ENCODE results near the gene MTERF4. TPM values are rescaled to one million over a fixed set of nuclear protein-coding genes. Genes with fewer than 3 reads are reported as not detected.

The MTERF4 gene
- total RNA-seq, 1 donor from 2014 or later = 43.7 TPM

GRCh38 chr2:241069821-241070281 lies 32.2 kb downstream of the MTERF4 start:
- TF ChIP-seq, protein P1, sequence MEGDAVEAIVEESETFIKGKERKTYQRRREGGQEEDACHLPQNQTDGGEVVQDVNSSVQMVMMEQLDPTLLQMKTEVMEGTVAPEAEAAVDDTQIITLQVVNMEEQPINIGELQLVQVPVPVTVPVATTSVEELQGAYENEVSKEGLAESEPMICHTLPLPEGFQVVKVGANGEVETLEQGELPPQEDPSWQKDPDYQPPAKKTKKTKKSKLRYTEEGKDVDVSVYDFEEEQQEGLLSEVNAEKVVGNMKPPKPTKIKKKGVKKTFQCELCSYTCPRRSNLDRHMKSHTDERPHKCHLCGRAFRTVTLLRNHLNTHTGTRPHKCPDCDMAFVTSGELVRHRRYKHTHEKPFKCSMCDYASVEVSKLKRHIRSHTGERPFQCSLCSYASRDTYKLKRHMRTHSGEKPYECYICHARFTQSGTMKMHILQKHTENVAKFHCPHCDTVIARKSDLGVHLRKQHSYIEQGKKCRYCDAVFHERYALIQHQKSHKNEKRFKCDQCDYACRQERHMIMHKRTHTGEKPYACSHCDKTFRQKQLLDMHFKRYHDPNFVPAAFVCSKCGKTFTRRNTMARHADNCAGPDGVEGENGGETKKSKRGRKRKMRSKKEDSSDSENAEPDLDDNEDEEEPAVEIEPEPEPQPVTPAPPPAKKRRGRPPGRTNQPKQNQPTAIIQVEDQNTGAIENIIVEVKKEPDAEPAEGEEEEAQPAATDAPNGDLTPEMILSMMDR (conservative IDR thresholded peaks at IDR 0.05) = no peak
- DNase-seq (ENCODE audit: low read depth, low spot score) = no peak
- no peak overlapping the region for H3K27ac Mint-ChIP-seq (ENCODE audit: unreplicated experiment)

GRCh38 chr2:241068942-241069810 lies 32.9 kb downstream of the MTERF4 start:
- TF ChIP-seq, protein P1 (conservative IDR thresholded peaks at IDR 0.05) = no peak
- Mint-ChIP-seq H3K27me3 (ENCODE audit: low read depth) (peaks cover 11% of the 10 kb centered on the region), H3K4me3 (no peak overlapping the region), H3K27ac (ENCODE audit: unreplicated experiment) (no peak overlapping the region), H3K4me1 (no peaks in the 10 kb centered on the region), H3K36me3 (ENCODE audit: low read depth) (no peaks in the 10 kb centered on the region), H3K9me3 (no peaks in the 10 kb centered on the region)
- no peak for DNase-seq (ENCODE audit: low read depth, low spot score)

More at GRCh38 chr2:241069821-241070281, 32.2 kb downstream of the MTERF4 start:
- H3K4me3 Mint-ChIP-seq = no peak overlapping the region
- no peaks in the 10 kb centered on the region for H3K4me1 Mint-ChIP-seq
- H3K27me3 Mint-ChIP-seq (ENCODE audit: low read depth) = peaks cover 9% of the 10 kb centered on the region
- H3K36me3 Mint-ChIP-seq (ENCODE audit: low read depth) = no peaks in the 10 kb centered on the region
- no peaks in the 10 kb centered on the region for H3K9me3 Mint-ChIP-seq

- H3K27ac Mint-ChIP-seq (ENCODE audit: unreplicated experiment) = no peak overlapping the region
- DNase-seq (ENCODE audit: low read depth, low spot score) = no peak
Measured at GRCh38 chr2:241068136-241068941, 33.7 kb downstream of the MTERF4 start.

DNA sequence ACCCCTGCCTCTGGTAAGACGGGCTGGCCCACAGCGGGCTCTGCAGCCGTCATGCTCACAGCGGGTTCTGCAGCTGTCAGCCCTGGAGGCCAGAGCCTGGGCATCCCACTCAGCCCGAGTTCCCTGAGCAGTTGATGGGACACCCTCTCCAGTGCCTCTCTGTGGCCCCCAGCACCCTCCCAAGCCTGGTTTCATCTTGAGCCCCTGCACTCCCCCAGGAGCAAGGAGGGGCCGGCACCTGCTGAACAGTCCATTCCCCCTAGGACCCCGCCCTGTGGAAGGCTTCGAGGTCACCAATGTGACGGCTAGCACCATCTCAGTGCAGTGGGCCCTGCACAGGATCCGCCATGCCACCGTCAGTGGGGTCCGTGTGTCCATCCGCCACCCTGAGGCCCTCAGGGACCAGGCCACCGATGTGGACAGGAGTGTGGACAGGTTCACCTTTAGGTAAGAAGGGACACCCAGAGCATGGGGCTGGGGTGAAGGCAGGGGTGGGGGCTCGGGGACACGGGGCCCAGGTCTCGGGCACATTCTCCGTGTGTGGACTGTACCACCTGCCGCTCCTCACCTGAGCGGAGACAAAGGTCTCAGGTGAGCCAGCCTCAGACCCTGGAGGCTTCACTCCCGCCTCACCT lies 34.5 kb downstream of the MTERF4 start:
- H3K4me1 Mint-ChIP-seq = no peaks in the 10 kb centered on the region

More at GRCh38 chr2:241068136-241068941, 33.7 kb downstream of the MTERF4 start:
- Mint-ChIP-seq H3K9me3 (no peaks in the 10 kb centered on the region), H3K36me3 (ENCODE audit: low read depth) (no peaks in the 10 kb centered on the region), H3K4me1 (no peaks in the 10 kb centered on the region), H3K27me3 (ENCODE audit: low read depth) (peaks cover 12% of the 10 kb centered on the region), H3K4me3 (no peak overlapping the region)
- TF ChIP-seq, protein P1 (conservative IDR thresholded peaks at IDR 0.05) = no peak

More for the DNA sequence above, 34.5 kb downstream of the MTERF4 start:
- TF ChIP-seq, protein P1 (conservative IDR thresholded peaks at IDR 0.05) = no peak
- DNase-seq (ENCODE audit: low read depth, low spot score) = no peak
- H3K4me3 Mint-ChIP-seq = no peak overlapping the region
- peaks cover 15% of the 10 kb centered on the region for H3K27me3 Mint-ChIP-seq (ENCODE audit: low read depth)
- no peaks in the 10 kb centered on the region for H3K36me3 Mint-ChIP-seq (ENCODE audit: low read depth)
- H3K27ac Mint-ChIP-seq (ENCODE audit: unreplicated experiment) = no peak overlapping the region
- H3K9me3 Mint-ChIP-seq = no peaks in the 10 kb centered on the region

Data from neural crest cell (in vitro differentiated cells).